ENCODE results near the gene RARRES1.

The RARRES1 gene

GRCh38 chr3:158763421-158763820 lies 31.2 kb upstream of the RARRES1 start:
- DNase-seq: no peak

- no peak for DNase-seq
Measured at GRCh38 chr3:158762701-158763100, 30.4 kb upstream of the RARRES1 start.

DNA sequence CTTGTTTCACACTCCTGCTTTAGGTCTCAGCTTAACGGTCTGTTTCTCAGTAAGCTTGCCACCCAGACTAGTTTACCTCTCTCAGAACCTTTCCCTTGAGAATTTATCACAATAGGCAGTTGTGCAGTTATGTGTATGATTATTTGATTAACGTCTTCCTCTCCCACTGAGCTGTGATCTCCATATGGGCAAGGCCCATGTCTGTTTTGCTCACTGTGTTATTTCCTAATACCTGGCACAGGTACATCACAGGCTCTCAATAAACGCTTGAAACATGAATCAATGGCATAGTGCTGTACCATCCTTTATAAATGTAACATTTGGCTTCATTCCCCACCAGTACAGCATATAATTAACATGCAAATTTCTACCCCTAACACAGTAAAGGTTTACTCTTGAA lies 29.1 kb upstream of the RARRES1 start:
- DNase-seq: no peak

GRCh38 chr3:158755421-158755820 lies 23.2 kb upstream of the RARRES1 start:
- no peak for DNase-seq

GRCh38 chr3:158753854-158754253 lies 21.6 kb upstream of the RARRES1 start:
- DNase-seq: peak; percentile 25

DNA sequence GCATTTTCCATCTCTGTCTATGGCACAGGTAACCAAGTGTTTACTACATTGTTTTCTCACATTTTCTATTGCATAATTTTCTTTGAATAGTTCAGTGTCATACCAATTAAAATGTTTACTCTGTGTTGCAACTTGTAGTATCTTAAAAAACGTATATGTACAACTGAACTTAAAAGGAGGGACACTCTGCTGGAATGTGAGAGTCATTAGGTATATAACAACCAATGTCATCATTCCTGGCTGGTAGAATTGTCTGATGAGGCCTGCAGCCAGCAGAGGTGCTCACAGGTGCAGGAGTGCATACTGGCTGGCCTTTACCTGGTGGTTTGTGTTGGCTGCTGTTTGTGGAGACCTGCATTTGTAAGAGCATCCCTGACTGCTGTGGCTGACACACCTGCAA lies 19.1 kb upstream of the RARRES1 start:
- no peak for DNase-seq

- no peak for DNase-seq
Measured at GRCh38 chr3:158750016-158750415, 17.8 kb upstream of the RARRES1 start.

- no peak for DNase-seq
Measured at GRCh38 chr3:158749526-158749925, 17.3 kb upstream of the RARRES1 start.

- peak; percentile 82 for DNase-seq
Measured at GRCh38 chr3:158748237-158748828, 16.1 kb upstream of the RARRES1 start.

- DNase-seq: no peak
Measured at GRCh38 chr3:158747417-158747816, 15.2 kb upstream of the RARRES1 start.

- no peak for DNase-seq
Measured at GRCh38 chr3:158745551-158745950, 13.3 kb upstream of the RARRES1 start.

DNA sequence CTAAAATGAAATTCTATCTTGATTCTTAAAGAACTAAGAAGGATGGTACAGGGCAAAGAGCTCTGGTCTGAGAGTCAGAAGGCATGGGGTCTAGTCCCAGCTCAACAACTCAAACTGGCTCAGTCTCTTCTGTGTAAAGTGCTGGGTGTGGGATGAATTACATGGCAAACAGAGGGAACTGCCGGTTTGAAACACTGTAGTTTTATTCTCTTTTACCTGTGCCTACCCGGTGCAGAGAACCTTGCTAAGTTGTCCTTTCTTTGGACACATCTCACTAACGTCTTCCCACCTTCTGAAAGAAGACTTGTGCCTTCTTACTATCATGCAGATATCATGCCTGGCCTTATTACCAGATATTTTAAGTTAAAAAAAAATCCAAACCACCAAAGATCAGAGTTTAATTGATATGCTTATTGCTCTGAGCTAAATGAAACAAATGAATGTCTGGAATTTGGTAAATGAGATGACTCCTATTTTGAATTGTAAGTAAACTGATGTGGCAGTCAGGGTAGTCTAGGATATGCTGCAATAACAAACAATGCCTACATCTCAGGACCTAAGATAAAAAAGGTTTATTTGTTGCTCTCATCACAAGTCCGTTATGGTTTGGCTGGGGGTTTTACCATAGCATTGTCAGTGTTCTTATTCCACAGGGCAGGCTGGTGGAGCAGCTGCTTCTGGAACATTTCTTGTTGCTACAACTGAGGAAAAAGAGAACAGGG lies 12.5 kb upstream of the RARRES1 start:
- DNase-seq: no peak

- DNase-seq: no peak
Measured at GRCh38 chr3:158743664-158744566, 11.7 kb upstream of the RARRES1 start.

GRCh38 chr3:158742871-158743663 lies 10.8 kb upstream of the RARRES1 start:
- DNase-seq: no peak

GRCh38 chr3:158739661-158740060 lies 7.4 kb upstream of the RARRES1 start:
- DNase-seq: no peak

DNA sequence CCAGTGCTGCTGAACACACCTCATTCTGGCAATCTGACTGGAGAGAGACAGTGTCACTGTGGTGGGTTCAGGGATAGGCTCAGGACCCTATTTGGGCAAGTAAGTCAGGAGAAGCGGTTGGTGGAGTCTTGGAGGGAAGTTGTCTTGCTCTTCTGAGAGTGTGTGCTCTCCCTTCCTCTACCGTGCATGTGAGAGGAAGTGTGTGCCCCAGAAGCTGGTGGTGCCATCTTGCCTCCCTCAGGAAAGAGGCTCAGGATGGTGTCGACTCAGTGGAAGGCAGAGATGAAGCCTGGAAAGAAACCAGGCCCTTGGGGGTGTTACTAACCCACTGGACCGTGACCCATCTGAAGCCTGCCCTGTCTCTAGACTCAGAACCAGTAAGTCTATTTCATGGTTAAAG lies 6.8 kb upstream of the RARRES1 start:
- DNase-seq: no peak

DNA sequence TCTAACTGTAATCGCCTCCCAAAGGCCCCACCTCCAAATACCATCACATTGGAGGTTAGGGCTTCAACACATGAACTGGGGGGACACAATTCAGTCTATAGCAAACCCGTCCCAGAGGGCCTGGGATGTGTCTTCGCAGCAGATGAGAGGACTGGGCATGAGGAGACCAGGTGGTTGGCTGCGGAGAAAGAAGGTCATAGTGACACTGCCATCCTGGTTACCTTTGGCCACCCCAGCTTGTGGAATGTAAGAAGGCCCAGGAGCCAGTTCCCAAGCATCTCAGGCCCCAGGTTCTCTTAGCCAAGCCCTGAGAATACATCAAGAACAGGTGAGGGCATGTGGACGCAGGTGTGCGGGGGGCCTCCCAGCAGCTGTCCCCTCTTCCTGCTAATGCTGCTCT lies 6.4 kb upstream of the RARRES1 start:
- no peak for DNase-seq

GRCh38 chr3:158737976-158738615 lies 5.8 kb upstream of the RARRES1 start:
- DNase-seq: no peak

GRCh38 chr3:158737410-158737809 lies 5.2 kb upstream of the RARRES1 start:
- DNase-seq: no peak

DNA sequence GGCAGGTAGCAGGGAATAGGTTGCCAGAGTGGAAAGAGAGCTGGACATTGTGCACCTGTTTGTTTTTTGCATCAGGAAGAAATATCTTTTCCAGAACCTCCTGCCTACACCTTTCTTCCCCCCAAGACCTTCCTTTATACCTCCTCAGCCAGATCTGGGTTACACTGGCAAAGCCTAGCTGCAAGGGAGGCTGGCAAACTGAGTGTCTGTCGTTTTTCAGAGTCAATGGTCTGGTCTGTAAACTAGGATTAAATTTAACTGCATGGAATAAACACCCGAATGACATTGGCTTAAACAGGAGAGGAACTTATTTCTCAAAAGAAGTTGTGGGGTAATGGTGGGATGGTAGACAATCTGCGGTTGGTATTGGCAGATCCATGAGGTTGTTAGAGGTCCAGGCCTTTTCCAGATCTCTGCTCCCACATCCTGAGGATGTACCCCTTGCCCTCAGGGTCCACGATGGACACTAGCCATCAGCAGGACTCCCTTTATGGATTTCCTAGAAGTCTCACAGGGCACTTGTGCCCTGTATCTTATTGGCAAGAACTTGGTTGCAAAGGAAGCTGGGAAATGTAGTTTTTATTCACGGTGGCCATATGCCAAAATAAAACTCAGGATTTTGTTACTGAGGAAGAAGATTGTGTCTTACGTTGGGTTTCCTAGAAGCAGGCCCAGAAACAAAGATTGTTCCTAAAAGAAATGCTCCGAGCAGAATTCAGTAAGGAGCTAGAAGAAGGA lies 3.2 kb upstream of the RARRES1 start:
- no peak for DNase-seq

GRCh38 chr3:158733656-158734055 lies 1.4 kb upstream of the RARRES1 start:
- peak; percentile 21 for DNase-seq

DNA sequence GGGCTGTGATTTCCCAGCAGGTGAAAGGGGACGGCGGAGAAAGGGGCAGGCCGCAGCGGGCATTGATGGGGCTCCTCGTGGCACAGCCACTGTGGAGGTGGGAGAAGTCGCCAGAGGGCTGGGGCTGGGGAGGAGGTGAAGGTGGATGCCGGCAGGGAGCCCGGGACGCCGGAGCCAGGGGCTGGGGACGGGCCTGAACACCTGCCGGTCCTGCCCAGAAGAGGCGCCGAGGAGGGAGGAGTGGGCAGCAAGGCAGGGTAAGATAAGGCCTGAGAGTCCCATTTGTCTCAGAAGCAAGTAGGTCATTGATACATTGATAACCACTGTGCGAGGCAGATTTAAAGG lies 571 bp upstream of the RARRES1 start:
- DNase-seq: no peak

All from inflammatory macrophage treated with lipopolysaccharide for 4 hours (primary cell).